GM12892 (cell line): ENCODE measurements around the gene KRTCAP2.
A peak's percentile ranks its signal among the peaks of the same experiment; 100 is the strongest.

ENCODE experiments used
- DNase-seq: peaks from one replicate; pipeline ENCODE4 v3.0.0; 2011; ENCODE audit not compliant: insufficient read length
- FAIRE-seq: peaks from 2 replicates; lab custom pipeline; 2011; peaks lifted over from hg19 to GRCh38; lab: Jason Lieb, UNC
- POLR2A ChIP-seq: IDR thresholded peaks from 2 replicates; pipeline ENCODE4 v1.6.1; 2011; ENCODE audit warnings: low read depth, low read length, control low read depth
- POLR2AphosphoS5 ChIP-seq: IDR thresholded peaks from 2 replicates; pipeline ENCODE4 v1.6.1; 2011; ENCODE audit warnings: low read depth, low read length, control low read depth
- TAF1 ChIP-seq: IDR thresholded peaks from 2 replicates; pipeline ENCODE4 v1.6.1; 2011; ENCODE audit warnings: low read depth, mild to moderate bottlenecking, control low read depth, low read length, borderline replicate concordance

KRTCAP2 gene

DNA sequence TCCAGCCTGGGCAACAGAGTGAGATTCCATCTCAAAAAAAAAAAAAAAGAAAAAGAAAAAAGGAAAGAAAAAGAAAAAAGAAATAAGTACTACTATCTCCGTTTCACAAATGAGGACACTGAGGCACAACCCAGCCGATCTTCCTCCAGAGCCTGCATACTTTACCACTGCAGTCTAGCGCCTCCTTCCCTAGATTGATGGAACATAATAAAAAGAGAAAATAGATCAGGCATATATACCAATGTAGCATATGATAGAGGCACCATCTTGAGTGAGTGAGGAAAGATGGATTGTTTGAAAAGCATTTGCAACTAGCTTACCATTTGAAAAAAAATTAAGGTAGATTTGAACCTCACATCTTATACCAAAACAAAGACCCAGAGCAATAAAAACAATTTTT is 27.6 kb downstream of the KRTCAP2 start:
- TF ChIP-seq TAF1 = no peak
- no peak for TF ChIP-seq POLR2A
- TF ChIP-seq POLR2AphosphoS5 = no peak
- FAIRE-seq (no peak), DNase-seq (no peak)

DNA sequence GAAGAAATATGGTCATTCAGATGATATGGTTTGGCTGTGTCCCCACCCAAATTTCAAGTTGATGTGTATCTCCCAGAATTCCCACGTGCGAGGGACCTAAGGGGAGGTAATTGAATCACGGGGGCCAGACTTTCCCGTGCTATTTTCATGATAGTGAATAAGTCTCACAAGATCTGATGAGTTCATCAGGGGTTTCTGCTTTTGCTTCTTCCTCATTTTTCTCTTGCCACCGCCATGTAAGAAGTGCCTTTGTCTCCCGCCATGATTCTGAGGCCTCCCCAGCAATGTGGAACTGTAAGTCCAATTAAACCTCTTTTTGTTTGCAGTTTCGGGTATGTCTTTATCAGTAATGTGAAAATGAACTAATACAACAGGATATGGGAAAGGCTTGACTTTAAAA is 31.4 kb downstream of the KRTCAP2 start:
- TF ChIP-seq POLR2A (no peak), POLR2AphosphoS5 (no peak), TAF1 (no peak)
- DNase-seq (no peak), FAIRE-seq (no peak)

DNA sequence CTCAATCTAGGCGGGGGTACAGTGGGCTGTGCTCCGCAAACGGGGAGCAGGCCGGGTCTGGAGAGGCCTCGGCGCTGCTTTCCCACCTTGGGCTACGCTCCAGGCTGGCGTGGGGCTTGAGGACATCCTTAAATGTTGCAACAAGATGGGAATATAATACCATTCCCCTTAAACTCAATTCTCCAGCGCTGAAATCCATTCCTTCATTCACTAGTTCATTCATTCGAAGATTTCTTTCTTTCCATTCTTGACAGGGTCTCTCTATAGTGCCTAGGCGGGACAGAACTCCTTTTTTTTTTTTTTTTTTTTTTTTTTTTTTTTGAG is 32.5 kb downstream of the KRTCAP2 start:
- TF ChIP-seq POLR2A (no peak), TAF1 (no peak), POLR2AphosphoS5 (no peak)
- DNase-seq (no peak), FAIRE-seq (no peak)

DNA sequence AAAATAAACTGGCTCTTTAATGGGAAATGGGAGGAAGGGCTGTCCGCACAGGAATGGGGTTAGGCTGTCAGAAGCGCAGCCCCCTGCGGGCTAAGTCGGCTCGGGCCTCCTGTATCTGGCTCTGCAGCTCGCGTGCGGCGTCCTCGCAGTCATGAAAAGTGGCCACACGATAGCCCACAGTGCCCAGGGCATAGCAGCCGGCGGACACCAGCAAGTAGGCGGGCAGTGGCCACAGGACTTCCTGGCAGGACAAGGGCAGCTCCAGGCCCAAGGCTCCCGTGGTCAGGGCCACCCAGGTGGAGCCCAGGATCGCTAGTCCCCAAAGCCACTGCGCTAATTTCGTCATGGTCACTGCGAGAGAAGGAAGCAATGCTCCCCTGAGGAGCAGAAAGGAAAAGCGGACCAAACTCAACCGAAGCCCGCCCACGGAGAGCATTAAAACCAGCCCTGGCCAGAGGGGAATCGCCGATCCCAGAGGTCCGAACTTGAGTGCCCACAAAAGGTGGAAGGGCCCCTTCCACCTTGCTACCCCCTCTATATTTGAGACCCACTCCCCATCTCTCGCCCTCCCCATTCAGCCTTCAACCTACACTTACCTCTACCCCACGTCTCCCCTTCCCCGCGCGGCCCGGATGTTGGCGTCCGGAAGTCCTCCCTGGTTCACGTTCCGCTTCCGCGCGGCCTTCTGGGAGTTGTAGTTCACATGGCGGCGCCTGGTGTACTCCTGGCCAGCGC is 33.0 kb downstream of the KRTCAP2 start, which contains the start of gene DPM3:
DPM3 (minus strand) TSS at position 637 of the 735 bp plus-strand sequence; CDS start at position 346, 291 bp downstream.
- TF ChIP-seq TAF1 = 0 out of 2 replicates have a peak, but pooled peaks have one; percentile 13
- peak; percentile 70 for TF ChIP-seq POLR2A
- peak; percentile 59; the same call in 1 of the 2 replicates for TF ChIP-seq POLR2AphosphoS5
- FAIRE-seq = peak; percentile 93
- DNase-seq = peak; percentile 90

DNA sequence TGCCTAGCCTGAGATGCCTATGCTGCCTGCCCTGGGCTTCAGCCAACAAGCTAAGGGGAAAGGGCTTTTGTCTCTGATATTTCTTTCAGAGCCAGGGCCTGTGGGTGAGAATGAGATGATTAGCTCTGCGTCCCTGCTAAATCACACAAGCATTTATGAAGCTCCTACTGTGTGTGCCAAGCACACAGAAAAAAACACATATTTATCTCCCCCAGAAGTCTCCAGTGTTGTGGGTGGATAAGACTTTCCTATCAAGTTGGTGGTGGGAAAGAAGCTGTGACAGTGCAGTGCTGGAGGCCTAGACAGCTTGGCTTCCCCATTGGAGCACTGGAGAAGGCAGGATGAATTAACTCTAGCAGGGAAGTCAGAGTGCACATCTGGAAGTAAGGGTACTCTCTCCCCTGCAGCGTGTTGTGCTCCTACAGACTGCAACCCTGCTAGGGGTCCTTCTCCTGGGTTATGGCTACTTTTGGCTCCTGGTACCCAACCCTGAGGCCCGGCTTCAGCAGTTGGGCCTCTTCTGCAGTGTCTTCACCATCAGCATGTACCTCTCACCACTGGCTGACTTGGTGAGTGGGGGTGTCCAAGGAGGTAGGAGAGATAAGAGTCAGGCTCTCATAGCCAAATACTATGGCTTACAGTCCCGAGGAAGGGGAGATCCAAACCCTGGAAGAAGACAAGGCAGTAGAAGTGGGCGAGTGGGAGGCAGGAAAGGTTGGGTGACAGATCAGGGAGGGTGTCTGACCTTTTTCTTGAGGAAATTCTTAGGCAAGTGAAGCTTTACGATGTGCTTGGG is 35.8 kb downstream of the KRTCAP2 start:
- TF ChIP-seq TAF1 = no peak
- TF ChIP-seq POLR2A = no peak
- TF ChIP-seq POLR2AphosphoS5 = no peak
- DNase-seq = no peak
- no peak for FAIRE-seq

DNA sequence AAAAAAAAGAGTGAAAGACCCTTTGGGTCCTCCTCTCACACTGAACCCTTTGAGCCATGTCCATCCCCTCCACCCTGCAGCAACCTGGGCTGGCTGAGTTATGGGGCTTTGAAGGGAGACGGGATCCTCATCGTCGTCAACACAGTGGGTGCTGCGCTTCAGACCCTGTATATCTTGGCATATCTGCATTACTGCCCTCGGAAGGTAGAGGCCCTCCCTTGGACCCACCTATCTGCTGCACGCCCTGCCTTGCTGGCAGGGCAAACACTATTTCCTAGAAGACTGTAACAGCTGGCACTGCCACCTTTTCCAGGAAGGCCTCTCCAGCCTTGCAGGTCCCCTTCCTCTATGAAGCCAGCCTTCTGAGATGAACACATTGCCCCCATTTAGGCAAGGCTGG is 36.4 kb downstream of the KRTCAP2 start:
- FAIRE-seq = no peak
- TF ChIP-seq TAF1 (no peak), POLR2AphosphoS5 (no peak), POLR2A (no peak)
- DNase-seq = no peak

DNA sequence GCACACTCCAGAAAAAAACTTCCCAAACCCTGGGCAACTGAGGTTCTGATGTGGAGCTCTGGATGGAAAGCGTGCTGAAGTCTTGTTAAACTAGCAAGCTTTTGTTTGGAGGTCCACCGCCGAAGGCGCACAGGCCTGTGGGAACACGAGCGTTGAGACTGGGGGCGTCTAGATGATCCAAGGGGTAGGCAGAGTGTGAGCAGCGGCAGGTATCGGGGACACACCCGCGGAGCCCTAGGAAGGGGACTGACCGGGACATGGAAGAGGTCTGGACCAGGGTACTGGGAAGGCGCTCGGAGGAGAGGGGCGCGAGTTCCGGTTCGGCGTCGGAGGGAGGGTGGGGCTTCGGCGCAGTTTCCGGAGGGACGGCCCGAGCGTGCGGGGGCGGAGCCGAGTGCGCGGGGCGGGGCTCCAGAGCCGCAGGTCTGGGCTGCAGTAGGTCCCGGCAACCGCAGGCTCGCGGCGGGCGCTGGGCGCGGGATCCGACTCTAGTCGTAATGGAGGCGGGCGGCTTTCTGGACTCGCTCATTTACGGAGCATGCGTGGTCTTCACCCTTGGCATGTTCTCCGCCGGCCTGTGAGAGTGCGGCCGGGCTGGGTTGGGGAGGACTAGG is 37.6 kb downstream of the KRTCAP2 start, which contains the start of gene SLC50A1:
SLC50A1 (plus strand) TSS at position 438 of the 614 bp plus-strand sequence; CDS start at position 498, 60 bp downstream.
- DNase-seq (peak; percentile 93), FAIRE-seq (peak; percentile 90)
- TF ChIP-seq POLR2A (peak; percentile 82), TAF1 (0 out of 2 replicates have a peak, but pooled peaks have one; percentile 60), POLR2AphosphoS5 (peak; percentile 80)

DNA sequence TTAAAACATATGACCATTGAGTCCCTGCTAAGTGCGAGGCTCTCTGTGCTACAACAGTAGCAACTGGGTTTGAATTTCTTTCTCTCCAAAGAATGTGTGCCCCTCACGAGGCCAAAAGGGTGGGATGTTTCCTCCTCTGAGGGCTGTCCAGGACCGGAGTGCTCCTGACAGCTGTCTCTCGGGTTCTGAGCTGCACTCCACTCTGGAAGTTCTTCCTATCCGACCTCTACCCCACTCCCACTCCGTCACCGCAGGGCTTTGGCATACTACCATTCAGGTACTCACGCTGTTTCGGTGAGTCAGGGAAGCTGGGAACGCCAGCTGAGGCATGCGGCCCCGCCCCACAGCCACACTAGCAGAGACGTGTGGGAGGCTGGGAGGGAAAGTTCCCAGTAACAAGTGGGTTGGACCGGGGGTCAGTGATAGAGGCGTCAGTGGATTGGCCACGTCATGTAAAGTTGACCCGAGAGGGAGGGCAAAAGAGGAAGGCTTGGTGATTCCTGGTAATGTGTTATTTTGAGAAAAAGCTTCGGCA is 38.2 kb downstream of the KRTCAP2 start:
- DNase-seq (no peak), FAIRE-seq (no peak)
- TF ChIP-seq POLR2AphosphoS5 = no peak
- no peak for TF ChIP-seq TAF1
- no peak for TF ChIP-seq POLR2A

DNA sequence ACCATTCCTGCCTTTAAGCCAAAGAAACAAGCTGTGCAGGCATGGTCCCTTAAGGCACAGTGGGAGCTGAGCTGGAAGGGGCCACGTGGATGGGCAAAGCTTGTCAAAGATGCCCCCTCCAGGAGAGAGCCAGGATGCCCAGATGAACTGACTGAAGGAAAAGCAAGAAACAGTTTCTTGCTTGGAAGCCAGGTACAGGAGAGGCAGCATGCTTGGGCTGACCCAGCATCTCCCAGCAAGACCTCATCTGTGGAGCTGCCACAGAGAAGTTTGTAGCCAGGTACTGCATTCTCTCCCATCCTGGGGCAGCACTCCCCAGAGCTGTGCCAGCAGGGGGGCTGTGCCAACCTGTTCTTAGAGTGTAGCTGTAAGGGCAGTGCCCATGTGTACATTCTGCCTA is 38.8 kb downstream of the KRTCAP2 start:
- no peak for DNase-seq
- FAIRE-seq = no peak
- TF ChIP-seq TAF1 (no peak), POLR2AphosphoS5 (no peak), POLR2A (no peak)

DNA sequence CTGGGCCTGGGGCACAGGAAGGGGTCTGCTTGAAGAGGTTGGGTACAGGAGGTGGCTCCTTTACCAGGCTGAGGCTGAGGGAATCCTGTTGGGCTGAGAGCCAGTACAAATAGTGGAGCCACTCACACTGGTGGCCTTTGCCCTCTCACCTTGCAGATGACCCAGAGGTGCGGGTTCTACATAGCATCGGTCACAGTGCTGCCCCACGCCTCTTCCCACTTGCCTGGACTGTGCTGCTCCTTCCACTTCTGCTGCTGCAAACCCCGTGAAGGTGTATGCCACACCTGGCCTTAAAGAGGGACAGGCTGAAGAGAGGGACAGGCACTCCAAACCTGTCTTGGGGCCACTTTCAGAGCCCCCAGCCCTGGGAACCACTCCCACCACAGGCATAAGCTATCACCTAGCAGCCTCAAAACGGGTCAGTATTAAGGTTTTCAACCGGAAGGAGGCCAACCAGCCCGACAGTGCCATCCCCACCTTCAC is 39.3 kb downstream of the KRTCAP2 start:
- DNase-seq (no peak), FAIRE-seq (no peak)
- TF ChIP-seq TAF1 (no peak), POLR2AphosphoS5 (no peak), POLR2A (no peak)

DNA sequence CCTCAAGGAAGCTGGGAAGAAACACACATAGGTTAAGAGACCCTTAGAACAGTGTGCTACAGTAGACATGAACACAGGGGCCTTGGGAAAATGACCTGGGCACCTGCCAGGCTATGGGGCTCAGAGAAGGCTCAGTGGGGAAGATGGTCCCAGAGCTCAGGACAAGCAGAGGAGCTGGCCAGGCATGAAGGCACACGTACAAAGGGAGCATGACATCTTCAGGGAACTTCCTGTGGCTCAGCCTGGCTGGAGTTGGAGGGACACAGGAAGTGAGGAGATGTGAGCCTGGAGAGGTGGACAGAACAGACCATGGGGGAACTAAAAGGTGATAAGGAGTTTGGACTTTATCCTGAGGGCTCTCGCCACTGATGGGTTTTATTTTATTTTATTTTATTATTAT is 41.2 kb downstream of the KRTCAP2 start:
- no peak for DNase-seq
- no peak for FAIRE-seq
- TF ChIP-seq POLR2A = no peak
- TF ChIP-seq POLR2AphosphoS5 = no peak
- no peak for TF ChIP-seq TAF1

DNA sequence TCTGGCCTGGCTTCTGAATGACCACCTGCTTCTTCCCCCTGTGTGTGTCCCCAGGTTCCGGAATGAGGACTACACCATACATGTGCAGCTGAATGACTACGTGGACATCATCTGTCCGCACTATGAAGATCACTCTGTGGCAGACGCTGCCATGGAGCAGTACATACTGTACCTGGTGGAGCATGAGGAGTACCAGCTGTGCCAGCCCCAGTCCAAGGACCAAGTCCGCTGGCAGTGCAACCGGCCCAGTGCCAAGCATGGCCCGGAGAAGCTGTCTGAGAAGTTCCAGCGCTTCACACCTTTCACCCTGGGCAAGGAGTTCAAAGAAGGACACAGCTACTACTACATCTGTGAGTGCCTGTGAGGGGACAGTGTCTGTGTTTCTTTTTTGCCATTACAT is 41.8 kb downstream of the KRTCAP2 start:
- FAIRE-seq = no peak

More for the DNA sequence above, 41.8 kb downstream of the KRTCAP2 start:
- DNase-seq = no peak
- TF ChIP-seq TAF1 (no peak), POLR2A (no peak), POLR2AphosphoS5 (no peak)
